Nephron progenitor cell (in vitro differentiated cells): ENCODE data around the gene TEX53.
A peak's percentile ranks its signal among the peaks of the same experiment; 100 is the strongest.

Source experiments
- DNase-seq: peaks from one replicate; pipeline ENCODE4 v3.0.0; 2021
- H3K27ac Mint-ChIP-seq: 2 replicates; pipeline ENCODE4 v1.8.0; 2021; ENCODE audit warnings: mild to moderate bottlenecking, moderate library complexity, mixed read lengths
- H3K27me3 Mint-ChIP-seq: 2 replicates; pipeline ENCODE4 v1.8.0; 2021; ENCODE audit warnings: mild to moderate bottlenecking, low read depth, mixed read lengths; ENCODE audit not compliant: poor library complexity
- H3K36me3 Mint-ChIP-seq: 2 replicates; pipeline ENCODE4 v1.8.0; 2021; ENCODE audit warnings: low read depth, mixed read lengths
- H3K4me1 Mint-ChIP-seq: 2 replicates; pipeline ENCODE4 v1.8.0; 2021; ENCODE audit warnings: mixed read lengths
- H3K4me3 Mint-ChIP-seq: 2 replicates; pipeline ENCODE4 v1.8.0; 2021; ENCODE audit warnings: mild to moderate bottlenecking, moderate library complexity, mixed read lengths
- H3K9me3 Mint-ChIP-seq: 2 replicates; pipeline ENCODE4 v1.8.0; 2021; ENCODE audit warnings: mild to moderate bottlenecking, moderate library complexity, mixed read lengths
- TF ChIP-seq, protein P1 (sequence below): fragments of 200-600 bp; sonication (generic); IDR thresholded peaks from 2 replicates; pipeline ENCODE4 v1.5.0; 2021; ENCODE audit warnings: antibody characterized with exemption

Gene TEX53

DNA sequence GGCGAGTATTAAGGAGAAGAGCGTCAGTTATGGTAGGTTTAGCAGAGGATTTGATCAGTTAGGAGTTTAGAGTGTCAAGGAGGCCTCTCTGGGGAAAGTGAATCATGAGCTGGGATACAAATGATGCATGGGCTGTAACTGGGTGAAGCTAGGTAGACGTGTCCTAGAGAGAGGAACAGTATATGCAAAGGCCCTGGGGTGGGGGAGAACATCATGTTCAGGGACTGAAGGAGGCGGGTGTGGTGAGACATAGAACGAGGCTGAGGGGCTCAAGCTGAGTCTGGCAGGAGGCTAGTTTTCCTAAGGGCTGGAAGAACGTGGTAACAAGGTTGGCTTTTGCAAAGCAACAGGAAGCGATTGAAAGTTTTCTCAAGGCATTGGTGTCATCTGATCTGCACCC, 36.0 kb downstream of the TEX53 start:
- Mint-ChIP-seq H3K4me3 (no peak overlapping the region), H3K27ac (no peak overlapping the region), H3K4me1 (peaks cover 11% of the 10 kb centered on the region)

DNA sequence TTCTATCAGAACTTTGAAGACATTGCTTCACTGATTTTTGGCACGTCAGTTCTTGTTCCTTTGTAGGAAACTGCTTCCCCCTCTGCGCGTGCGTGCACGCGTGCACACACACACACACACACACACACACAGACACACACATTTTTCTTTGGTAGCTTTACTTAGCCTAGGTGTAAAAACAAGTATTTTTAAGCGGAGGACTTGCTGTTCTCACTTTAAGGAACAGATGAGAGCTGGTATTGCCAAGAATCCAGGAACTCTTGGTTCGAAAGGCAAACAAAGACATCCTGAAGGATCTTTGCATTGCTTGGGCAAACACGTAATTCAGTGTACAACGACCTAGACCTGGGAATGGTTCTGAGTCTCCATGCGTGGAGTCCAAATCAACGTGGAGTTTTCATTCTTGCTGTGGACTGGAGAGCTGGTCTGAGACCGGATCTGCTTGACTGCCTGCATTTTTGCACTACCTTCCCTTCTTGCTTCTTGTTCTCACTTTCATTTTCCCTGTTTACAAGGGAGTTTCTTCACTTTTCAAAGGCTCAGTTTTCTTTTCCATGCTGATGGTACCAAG, 38.3 kb downstream of the TEX53 start:
- Mint-ChIP-seq H3K4me3 (no peak overlapping the region), H3K27ac (peak overlapping the region; percentile 41), H3K9me3 (peaks cover 7% of the 10 kb centered on the region), H3K27me3 (peaks cover 2% of the 10 kb centered on the region), H3K4me1 (peaks cover 9% of the 10 kb centered on the region), H3K36me3 (peaks cover 8% of the 10 kb centered on the region)
- no peak for DNase-seq
- TF ChIP-seq, protein P1, sequence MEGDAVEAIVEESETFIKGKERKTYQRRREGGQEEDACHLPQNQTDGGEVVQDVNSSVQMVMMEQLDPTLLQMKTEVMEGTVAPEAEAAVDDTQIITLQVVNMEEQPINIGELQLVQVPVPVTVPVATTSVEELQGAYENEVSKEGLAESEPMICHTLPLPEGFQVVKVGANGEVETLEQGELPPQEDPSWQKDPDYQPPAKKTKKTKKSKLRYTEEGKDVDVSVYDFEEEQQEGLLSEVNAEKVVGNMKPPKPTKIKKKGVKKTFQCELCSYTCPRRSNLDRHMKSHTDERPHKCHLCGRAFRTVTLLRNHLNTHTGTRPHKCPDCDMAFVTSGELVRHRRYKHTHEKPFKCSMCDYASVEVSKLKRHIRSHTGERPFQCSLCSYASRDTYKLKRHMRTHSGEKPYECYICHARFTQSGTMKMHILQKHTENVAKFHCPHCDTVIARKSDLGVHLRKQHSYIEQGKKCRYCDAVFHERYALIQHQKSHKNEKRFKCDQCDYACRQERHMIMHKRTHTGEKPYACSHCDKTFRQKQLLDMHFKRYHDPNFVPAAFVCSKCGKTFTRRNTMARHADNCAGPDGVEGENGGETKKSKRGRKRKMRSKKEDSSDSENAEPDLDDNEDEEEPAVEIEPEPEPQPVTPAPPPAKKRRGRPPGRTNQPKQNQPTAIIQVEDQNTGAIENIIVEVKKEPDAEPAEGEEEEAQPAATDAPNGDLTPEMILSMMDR = no peak

More for the DNA sequence above, 36.0 kb downstream of the TEX53 start:
- H3K36me3 Mint-ChIP-seq = peaks cover 4% of the 10 kb centered on the region
- H3K27me3 Mint-ChIP-seq = peaks cover 2% of the 10 kb centered on the region
- no peak for DNase-seq
- H3K9me3 Mint-ChIP-seq = peaks cover 4% of the 10 kb centered on the region
- TF ChIP-seq, protein P1 = no peak

DNA sequence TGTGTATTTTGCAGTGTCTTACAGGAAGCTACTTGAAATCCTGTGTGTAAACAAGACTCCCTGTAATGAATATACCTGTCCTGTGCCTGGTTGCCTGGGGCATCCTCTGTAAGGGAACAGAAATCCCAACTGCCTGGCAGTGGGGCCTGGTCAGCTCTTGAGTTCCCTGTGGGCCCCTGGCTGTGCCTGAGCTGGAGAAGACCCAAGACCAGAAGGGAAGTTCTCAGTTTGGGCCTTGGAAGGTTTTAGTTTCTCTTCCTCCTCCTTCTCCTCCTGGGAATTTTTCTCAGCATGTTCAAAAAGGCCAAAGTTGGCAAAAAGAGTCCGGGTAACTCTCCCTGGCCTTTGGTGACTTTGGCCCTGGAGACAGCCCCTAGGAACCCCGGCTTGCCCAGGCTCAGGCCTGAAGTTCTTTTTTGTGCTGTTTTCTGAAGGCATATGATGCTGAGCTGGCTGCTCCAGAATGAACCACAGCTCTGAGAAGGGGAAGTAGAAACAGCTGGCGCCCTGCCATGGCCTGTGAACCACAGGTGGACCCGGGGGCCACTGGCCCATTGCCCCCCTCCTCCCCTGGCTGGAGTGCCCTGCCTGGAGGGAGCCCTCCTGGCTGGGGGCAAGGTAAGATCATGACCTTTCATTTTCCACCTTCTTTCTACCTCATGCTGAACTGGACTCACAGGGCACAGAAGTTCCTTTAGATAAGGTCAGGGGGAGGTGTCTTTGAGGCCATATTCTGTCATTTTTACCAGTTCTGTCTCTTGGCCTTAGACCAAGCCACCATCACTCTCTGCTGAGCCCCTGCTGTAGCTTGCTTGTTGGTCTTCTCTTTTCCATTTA, 40.7 kb downstream of the TEX53 start:
- TF ChIP-seq, protein P1 = no peak
- no peak overlapping the region for H3K27ac Mint-ChIP-seq
- H3K9me3 Mint-ChIP-seq = peaks cover 3% of the 10 kb centered on the region
- no peak overlapping the region for H3K4me3 Mint-ChIP-seq
- H3K27me3 Mint-ChIP-seq = peaks cover 2% of the 10 kb centered on the region
- peaks cover 4% of the 10 kb centered on the region for H3K36me3 Mint-ChIP-seq
- peaks cover 24% of the 10 kb centered on the region for H3K4me1 Mint-ChIP-seq
- no peak for DNase-seq

DNA sequence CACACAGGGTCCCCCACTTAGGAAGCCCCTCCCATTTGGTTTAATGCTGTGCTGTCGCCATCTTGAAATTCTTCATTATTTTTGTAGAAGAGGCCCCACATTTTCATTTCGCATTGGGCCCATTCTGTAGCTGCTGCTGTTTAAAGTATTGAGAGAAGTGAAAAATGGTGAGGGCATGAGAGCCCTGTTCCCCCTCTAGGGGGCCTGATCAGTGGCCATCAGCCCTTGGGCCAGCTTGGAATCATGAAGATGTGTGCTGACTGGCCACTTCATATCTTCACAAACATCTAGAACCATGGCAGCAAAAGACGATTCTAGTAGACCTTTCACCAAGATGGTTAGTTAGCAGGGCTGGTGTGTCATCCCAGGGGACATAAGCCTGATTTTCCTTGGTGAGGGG, 43.2 kb downstream of the TEX53 start:
- no peak overlapping the region for H3K27ac Mint-ChIP-seq
- TF ChIP-seq, protein P1 = no peak
- H3K27me3 Mint-ChIP-seq = peaks cover 7% of the 10 kb centered on the region
- peaks cover 4% of the 10 kb centered on the region for H3K36me3 Mint-ChIP-seq
- H3K4me3 Mint-ChIP-seq = no peak overlapping the region
- H3K4me1 Mint-ChIP-seq = peaks cover 27% of the 10 kb centered on the region
- no peak for DNase-seq
- peaks cover 3% of the 10 kb centered on the region for H3K9me3 Mint-ChIP-seq

DNA sequence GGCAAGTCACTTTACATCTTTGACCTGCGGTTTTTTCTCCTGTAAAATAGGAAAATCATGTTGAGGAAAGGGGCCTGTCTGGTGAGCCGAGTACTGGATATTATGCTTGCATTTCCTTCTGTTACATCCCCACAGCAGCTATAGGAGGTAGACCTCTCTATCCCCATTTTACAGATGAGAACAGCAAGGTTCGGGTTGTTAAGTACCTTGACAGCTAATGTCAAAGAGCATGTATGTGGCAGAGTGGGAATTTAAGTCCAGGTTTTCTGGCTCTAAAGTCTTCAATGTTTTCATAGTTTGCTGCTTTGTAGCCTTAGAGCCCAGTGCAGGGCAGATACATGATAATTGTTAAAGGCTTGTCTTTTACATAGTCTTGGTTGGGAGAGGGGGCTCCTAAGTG, 43.7 kb downstream of the TEX53 start:
- H3K4me1 Mint-ChIP-seq = peaks cover 23% of the 10 kb centered on the region
- peaks cover 3% of the 10 kb centered on the region for H3K9me3 Mint-ChIP-seq
- no peak overlapping the region for H3K4me3 Mint-ChIP-seq
- peaks cover 4% of the 10 kb centered on the region for H3K36me3 Mint-ChIP-seq
- H3K27me3 Mint-ChIP-seq = peaks cover 7% of the 10 kb centered on the region
- DNase-seq = no peak
- TF ChIP-seq, protein P1 = no peak
- no peak overlapping the region for H3K27ac Mint-ChIP-seq
